SK-N-SH treated with all-trans-retinoic acid at 6 μM for 48 hours (cell line): ENCODE results near the gene USP30.

Source experiments
- ATAC-seq: fragments of 200-7000 bp; cut with Tn5 transposase; 3 replicates; pipeline ENCODE4 v1.9.1; 2020; ENCODE audit warnings: mild to moderate bottlenecking, moderate library complexity
- CREB5 ChIP-seq: fragments of 250-450 bp; sonication (Bioruptor Pico); IDR thresholded peaks from 2 replicates; pipeline ENCODE4 v1.5.1; 2020; ENCODE audit warnings: low read depth, mild to moderate bottlenecking, moderate library complexity
- ESRRG ChIP-seq: fragments of 250-450 bp; sonication (Bioruptor Pico); IDR thresholded peaks from 2 replicates; pipeline ENCODE4 v1.6.1; 2021; ENCODE audit warnings: mild to moderate bottlenecking
- GLIS3 ChIP-seq: fragments of 250-450 bp; sonication (Bioruptor Pico); IDR thresholded peaks from 2 replicates; pipeline ENCODE4 v1.5.0; 2020; ENCODE audit warnings: mild to moderate bottlenecking, moderate library complexity
- ISL1 ChIP-seq: fragments of 250-450 bp; sonication (Bioruptor Pico); IDR thresholded peaks from 2 replicates; pipeline ENCODE4 v2.1.2; 2022; ENCODE audit warnings: mild to moderate bottlenecking, moderate library complexity
- OSR1 ChIP-seq: fragments of 250-450 bp; sonication (Bioruptor Pico); IDR thresholded peaks from 2 replicates; pipeline ENCODE4 v1.8.0; 2022; ENCODE audit warnings: moderate library complexity, mild to moderate bottlenecking, inconsistent platforms
- PATZ1 ChIP-seq: fragments of 250-450 bp; sonication (Bioruptor Pico); IDR thresholded peaks from 2 replicates; pipeline ENCODE4 v1.8.0; 2020; ENCODE audit warnings: mild to moderate bottlenecking, moderate library complexity, borderline replicate concordance
- POU6F1 ChIP-seq: fragments of 250-450 bp; sonication (Bioruptor Pico); IDR thresholded peaks from 2 replicates; pipeline ENCODE4 v1.8.0; 2021; ENCODE audit warnings: low read depth, mild to moderate bottlenecking, moderate library complexity, borderline replicate concordance
- PPARA ChIP-seq: fragments of 250-450 bp; sonication (Bioruptor Pico); IDR thresholded peaks from 2 replicates; pipeline ENCODE4 v1.5.0; 2020; ENCODE audit warnings: mild to moderate bottlenecking, borderline replicate concordance
- RARB ChIP-seq: fragments of 250-450 bp; sonication (Bioruptor Pico); IDR thresholded peaks from 2 replicates; pipeline ENCODE4 v1.8.0; 2021; ENCODE audit warnings: mild to moderate bottlenecking, moderate library complexity
- SNAI2 ChIP-seq: fragments of 250-450 bp; sonication (Bioruptor Pico); IDR thresholded peaks from 2 replicates; pipeline ENCODE4 v1.5.0; 2020; ENCODE audit warnings: mild to moderate bottlenecking, moderate library complexity
- TCF4 ChIP-seq: fragments of 250-450 bp; sonication (Bioruptor Pico); IDR thresholded peaks from 2 replicates; pipeline ENCODE4 v1.8.0; 2021; ENCODE audit warnings: mild to moderate bottlenecking, moderate library complexity, borderline replicate concordance
- TOX ChIP-seq: fragments of 250-450 bp; sonication (Bioruptor Pico); IDR thresholded peaks from 2 replicates; pipeline ENCODE4 v1.8.0; 2021; ENCODE audit warnings: mild to moderate bottlenecking, moderate library complexity, borderline replicate concordance
- ZC3H10 ChIP-seq: fragments of 250-450 bp; sonication (Bioruptor Pico); IDR thresholded peaks from 2 replicates; pipeline ENCODE4 v1.5.1; 2021; ENCODE audit warnings: mild to moderate bottlenecking, moderate library complexity
- ZFP3 ChIP-seq: fragments of 250-450 bp; sonication (Bioruptor Pico); IDR thresholded peaks from 2 replicates; pipeline ENCODE4 v1.5.0; 2020; ENCODE audit warnings: mild to moderate bottlenecking, moderate library complexity
- ZNF70 ChIP-seq: fragments of 450-650 bp; formaldehyde crosslinking; IDR thresholded peaks from 2 replicates; pipeline ENCODE4 v1.5.0; 2020; ENCODE audit warnings: mild to moderate bottlenecking, moderate library complexity
- ZNF8 ChIP-seq: fragments of 450-650 bp; formaldehyde crosslinking; IDR thresholded peaks from 2 replicates; pipeline ENCODE4 v1.5.0; 2020; ENCODE audit warnings: mild to moderate bottlenecking, moderate library complexity
- TF ChIP-seq, protein P1 (sequence below): fragments of 250-450 bp; sonication (Bioruptor Pico); IDR thresholded peaks from 2 replicates; pipeline ENCODE4 v1.5.0; 2020; ENCODE audit warnings: mild to moderate bottlenecking, moderate library complexity

The USP30 gene

GRCh38 chr12:109016016-109016415 lies 36.4 kb upstream of the USP30 start:
- TF ChIP-seq ISL1 (CRISPR knock-in tag) = no peak
- no peak for TF ChIP-seq TOX (CRISPR knock-in tag)
- no peak for ATAC-seq

DNA sequence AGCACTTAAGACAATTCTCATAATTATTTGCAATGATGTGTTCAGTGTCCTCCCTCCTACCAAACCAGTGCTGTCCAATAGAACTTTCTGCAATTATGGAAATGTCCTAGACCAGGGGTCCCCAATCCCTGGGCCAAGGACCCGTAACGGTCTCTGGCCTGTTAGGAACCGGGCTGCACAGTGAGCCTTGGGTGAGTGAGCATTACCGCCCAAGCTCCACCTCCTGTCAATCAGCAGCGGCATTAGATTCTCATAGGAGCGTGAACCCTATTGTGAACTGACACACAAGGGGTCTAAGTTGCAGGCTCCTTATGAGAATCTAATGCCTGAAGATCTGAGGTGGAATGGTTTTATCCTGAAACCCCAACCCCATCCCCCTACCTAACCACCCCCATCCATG lies 35.4 kb upstream of the USP30 start:
- TF ChIP-seq RARB (CRISPR knock-in tag) (no peak), ESRRG (CRISPR knock-in tag) (no peak), ZNF70 (no peak), GLIS3 (CRISPR knock-in tag) (no peak), ISL1 (CRISPR knock-in tag) (no peak), TOX (CRISPR knock-in tag) (no peak), PATZ1 (no peak), SNAI2 (CRISPR knock-in tag) (no peak)
- TF ChIP-seq, protein P1, sequence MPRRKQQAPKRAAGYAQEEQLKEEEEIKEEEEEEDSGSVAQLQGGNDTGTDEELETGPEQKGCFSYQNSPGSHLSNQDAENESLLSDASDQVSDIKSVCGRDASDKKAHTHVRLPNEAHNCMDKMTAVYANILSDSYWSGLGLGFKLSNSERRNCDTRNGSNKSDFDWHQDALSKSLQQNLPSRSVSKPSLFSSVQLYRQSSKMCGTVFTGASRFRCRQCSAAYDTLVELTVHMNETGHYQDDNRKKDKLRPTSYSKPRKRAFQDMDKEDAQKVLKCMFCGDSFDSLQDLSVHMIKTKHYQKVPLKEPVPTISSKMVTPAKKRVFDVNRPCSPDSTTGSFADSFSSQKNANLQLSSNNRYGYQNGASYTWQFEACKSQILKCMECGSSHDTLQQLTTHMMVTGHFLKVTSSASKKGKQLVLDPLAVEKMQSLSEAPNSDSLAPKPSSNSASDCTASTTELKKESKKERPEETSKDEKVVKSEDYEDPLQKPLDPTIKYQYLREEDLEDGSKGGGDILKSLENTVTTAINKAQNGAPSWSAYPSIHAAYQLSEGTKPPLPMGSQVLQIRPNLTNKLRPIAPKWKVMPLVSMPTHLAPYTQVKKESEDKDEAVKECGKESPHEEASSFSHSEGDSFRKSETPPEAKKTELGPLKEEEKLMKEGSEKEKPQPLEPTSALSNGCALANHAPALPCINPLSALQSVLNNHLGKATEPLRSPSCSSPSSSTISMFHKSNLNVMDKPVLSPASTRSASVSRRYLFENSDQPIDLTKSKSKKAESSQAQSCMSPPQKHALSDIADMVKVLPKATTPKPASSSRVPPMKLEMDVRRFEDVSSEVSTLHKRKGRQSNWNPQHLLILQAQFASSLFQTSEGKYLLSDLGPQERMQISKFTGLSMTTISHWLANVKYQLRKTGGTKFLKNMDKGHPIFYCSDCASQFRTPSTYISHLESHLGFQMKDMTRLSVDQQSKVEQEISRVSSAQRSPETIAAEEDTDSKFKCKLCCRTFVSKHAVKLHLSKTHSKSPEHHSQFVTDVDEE (CRISPR knock-in tag) = no peak
- ATAC-seq = no peak

DNA sequence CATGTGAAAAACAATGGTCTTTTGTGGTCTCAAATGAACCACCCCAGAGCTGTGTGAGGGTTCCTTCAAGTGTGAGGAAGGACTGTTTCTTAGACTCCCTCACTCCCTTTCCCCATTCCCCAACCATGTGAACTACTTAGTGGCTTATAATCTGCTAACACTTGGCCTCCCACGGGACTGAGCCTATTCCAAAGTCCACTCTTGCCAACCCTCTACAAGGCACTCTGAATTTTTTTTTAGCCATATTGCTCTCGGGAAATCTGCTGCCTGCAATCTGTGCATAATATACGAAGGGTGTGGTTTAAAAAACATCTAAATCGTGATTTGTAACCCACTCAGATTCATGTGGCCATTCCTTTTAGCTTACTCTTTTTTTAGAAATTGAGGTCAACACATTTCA lies 34.1 kb upstream of the USP30 start:
- no peak for ATAC-seq
- TF ChIP-seq ZC3H10 (CRISPR knock-in tag) = no peak
- no peak for TF ChIP-seq ISL1 (CRISPR knock-in tag)
- TF ChIP-seq ZFP3 = no peak
- TF ChIP-seq ESRRG (CRISPR knock-in tag) = no peak
- no peak for TF ChIP-seq PPARA (CRISPR knock-in tag)
- TF ChIP-seq TCF4 (CRISPR knock-in tag) = no peak
- no peak for TF ChIP-seq CREB5 (CRISPR knock-in tag)
- TF ChIP-seq POU6F1 (CRISPR knock-in tag) = no peak
- no peak for TF ChIP-seq OSR1 (CRISPR knock-in tag)
- no peak for TF ChIP-seq SNAI2 (CRISPR knock-in tag)

- no peak for TF ChIP-seq CREB5 (CRISPR knock-in tag)
- TF ChIP-seq ZNF8 (CRISPR knock-in tag) = no peak
- TF ChIP-seq ZFP3 = no peak
- no peak for TF ChIP-seq ZC3H10 (CRISPR knock-in tag)
- TF ChIP-seq, protein P1 (CRISPR knock-in tag) = no peak
- no peak for TF ChIP-seq GLIS3 (CRISPR knock-in tag)
- TF ChIP-seq TOX (CRISPR knock-in tag) = no peak
- no peak for TF ChIP-seq PPARA (CRISPR knock-in tag)
- ATAC-seq = no peak
Measured at GRCh38 chr12:109020146-109020795, 32.1 kb upstream of the USP30 start.
